ENCODE measurements around the gene MPRIP.
A peak's percentile ranks its signal among the peaks of the same experiment; 100 is the strongest.
"Not testable (repeated sequence)": the region's sequence is repeated elsewhere in the genome, so short reads cannot be mapped to it uniquely, and the experiment has no call there.

Gene MPRIP

DNA sequence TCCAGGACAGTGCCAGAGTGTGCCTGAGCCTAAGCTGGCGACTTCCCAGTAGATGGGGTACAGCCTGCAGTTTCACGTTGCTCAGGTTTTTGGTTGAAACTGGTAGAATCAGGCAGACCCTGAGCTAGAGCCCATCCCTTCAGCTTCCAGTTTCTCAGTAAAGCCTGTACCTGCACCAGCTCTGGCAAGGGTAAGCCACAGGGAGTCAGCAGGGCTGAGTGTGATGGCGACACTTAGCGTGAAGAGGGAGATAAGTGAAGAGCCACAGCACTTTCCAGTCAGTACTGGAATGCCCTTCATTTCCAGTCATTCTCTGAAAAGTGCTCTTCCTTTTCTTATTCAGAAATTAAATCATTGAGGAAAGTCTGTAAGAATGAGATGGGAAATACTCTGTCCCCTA lies 141.5 kb downstream of the MPRIP start:
- no peak for DNase-seq (ENCODE audit: low read depth)

DNA sequence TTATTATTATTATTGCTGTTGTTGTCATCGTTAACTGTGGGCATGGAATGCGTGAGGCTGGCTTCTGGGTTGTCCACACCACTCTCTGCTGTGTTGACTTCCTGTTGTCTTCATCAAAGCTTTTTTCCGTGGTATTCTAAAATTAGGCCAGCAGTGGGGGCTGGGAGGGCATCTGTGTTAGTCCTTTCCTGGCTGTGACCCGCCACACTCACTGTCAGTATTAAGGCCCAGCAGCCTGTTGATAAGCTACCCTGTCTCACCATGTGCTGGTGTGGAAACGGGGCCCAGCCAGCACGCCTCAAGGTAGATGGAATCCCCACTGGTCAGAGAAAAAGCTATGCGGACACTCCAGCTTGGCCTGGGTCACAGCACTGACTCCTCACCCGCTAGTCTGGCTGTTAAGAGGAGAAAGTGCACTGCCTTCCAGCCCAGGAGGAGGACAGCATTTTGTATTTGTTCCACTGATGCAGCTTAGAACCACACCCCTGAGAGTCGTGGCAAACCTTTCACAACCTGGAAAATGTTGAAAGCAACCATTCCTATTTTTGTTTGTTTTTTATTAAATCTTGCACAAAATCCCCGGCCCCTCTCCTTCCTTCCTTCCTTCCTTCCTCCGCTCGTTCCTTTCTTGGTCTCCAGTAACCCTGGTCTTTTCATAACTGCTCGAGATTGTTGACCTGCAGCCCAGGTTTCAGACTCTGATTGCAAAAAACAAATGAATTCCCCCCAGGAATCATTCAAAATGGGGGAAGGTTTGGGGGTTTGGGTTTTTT lies 142.9 kb downstream of the MPRIP start:
- not testable (repeated sequence) for DNase-seq (ENCODE audit: low read depth)

DNA sequence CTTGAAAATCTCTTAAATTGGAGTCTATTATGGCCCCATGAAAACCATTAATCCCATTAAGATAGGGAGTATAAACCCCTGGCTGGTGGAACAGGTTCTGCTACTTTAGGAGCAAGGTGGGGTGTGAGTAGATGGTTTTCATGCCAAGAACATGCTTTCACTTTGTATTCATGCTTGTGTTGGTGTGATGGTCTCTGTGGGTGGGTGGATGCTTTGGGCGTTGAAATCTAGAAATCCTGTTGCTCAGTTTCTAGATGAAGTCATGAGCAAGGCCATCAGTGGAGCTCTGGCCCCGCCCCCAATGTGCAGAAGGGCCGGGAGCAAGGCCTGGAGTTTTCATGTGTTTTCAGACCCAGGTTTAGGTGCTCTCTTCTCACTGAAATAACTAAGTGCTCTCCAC lies 143.8 kb downstream of the MPRIP start:
- no peak for DNase-seq (ENCODE audit: low read depth)

DNA sequence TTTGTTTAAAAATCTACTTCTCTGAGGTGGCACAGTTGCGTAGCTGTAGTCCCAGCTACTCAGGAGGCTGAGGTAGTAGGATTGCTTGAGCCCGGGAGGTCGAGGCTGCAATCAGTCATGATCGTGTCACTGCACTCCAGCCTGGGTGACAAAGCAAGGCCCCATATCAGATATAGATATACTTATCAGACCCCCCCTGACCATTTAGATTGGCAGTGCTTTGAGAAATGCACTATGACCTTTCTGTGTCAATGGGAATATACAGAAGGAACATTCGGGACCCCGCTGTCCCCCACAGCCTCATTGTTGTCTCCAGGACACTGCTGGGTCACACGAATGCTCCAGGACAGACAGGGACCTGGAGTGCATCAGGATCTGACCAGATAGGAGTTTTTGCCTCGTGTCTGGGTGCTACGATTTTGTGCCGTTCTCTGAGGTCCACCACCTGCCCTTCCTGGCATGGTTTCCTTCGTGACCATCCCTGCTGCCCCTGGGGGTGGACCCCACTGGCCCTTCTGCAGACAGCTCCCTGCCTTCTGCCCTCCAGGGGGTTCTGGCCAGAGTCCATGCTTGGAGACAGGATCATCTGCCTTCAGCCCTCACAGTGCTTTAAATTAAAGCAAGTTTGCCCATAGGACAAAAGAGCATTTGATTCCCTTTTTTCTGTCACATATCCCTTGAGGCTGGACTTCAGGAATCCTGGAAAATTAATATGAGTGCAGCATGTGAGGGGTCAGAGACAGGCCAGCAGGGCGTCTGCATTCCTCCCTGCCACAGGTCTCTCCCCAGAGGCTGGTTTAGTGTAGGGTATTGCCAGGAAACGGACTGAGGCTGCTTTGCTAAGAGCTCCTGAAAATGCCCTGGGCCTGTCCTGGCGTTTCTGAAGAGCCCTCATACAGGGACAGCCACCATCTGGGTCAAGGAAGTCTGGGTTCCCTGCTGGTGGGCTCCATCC lies 144.6 kb downstream of the MPRIP start:
- DNase-seq (ENCODE audit: low read depth) = no peak

DNA sequence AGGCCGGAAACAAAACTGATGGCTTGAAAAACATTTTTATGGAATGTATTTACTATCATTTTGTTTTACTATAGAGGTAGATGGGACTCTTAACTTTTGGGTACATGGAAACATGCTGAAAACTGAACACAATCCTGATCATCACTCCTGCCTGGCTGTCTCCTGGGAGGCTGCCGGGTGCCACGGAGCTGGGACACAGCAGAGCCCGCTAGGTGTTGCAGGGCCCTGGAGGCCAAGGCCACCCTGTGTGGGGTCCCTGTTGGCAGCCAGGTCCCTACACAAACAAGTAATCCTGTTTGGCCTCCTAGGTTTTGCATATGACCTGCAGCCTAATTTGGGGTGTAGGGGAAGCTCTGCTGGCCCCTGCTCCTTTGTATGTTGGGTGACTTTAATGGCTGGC lies 146.3 kb downstream of the MPRIP start:
- no peak for DNase-seq (ENCODE audit: low read depth)

DNA sequence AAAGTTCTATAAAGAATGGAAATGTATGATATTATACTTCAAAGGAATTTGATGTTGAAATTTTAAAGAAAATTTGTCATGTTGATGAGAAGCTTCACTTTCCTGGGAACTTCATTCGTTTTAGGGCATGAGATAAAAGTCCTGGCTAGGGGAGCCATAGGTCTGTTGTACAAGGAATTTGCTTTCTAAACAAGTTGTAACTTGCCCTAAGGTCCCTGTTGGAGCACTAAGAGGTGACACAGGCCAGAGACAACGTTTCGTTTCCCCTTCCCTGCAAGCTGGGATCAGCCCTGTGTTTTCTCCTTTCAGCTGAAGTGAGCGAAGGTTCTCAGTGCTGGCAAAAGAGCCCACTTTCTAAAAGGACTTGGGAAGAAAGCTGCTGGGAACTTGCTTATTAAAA lies 147.3 kb downstream of the MPRIP start:
- DNase-seq (ENCODE audit: low read depth) = no peak

DNA sequence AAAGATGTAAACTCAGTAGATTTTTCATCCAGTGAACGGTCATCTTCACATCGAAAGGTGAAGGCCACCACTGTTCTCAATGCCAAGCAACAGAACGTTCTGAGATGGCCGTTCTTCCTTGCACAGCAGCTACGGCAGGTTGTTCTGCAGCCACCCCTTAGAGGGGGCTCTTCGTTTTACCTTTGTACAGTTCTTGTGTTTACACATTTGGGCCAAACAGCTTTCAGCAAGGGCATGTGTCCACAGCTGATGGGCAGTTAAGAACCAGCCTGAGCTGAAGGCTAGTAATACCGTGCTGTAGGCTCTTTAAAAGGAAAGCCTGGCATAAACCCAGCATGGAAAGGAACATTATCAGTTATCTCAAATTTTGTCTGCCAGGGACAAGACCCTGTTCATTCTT lies 147.9 kb downstream of the MPRIP start:
- no peak for DNase-seq (ENCODE audit: low read depth)

DNA sequence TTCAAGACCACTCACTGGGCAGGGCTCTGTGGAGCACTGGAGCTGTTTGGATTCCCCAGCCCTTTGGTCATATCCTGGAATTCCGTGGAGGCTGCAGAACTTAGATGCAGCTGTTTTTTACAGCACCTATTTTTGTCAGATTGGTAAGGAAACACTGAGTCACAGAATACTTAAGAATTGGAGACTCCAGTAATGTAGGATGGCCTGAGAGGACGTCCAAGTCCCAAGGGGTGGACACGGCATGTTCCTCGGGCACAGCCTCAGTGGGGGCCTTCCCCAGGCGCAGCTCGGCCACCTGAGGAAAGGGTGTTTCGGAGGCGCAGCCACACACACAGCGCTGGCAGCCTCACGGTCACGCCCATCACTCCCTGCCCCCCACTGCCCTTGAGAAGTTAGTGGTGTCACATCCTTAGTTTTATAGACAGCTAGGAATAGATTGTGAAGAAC lies 149.1 kb downstream of the MPRIP start:
- DNase-seq (ENCODE audit: low read depth) = peak; percentile 55

DNA sequence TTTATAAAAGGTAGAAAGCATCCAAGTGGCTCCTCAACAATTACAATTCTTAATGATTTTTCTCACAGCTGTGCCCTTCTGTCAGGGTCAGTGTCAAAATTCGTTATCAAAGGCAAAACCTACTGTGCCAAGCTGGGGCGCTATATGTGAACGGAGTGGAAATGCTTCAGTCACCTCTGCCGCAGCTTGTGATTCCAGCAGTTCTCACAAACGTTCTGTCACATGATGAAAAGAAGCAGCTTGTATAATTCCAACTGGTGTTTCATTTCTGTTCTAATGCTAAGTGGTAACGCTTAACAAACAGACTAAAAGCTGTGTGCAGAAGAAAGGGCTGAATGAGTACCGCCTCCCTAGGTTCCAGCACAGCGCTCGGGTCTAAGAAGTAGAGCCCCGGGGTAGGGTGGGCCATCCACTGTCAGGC lies 149.7 kb downstream of the MPRIP start:
- no peak for DNase-seq (ENCODE audit: low read depth)

DNA sequence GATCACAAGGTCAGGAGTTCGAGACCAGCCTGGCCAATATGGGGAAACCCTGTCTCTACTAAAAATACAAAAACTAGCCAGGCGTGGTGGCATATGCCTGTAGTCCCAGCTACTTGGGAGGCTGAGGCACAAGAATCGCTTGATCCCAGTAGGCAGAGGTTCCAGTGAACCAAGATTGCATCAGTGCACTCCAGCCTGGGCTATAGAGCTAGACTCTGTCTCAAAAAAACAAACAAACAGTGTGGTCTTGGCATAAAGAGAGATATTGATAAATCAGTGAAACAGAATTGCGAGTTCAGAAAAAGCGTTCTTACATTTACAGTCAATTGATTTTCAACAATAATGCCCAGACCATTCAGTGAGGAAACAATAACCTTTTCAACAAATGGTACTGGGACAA lies 153.2 kb downstream of the MPRIP start:
- DNase-seq (ENCODE audit: low read depth) = not testable (repeated sequence)

DNA sequence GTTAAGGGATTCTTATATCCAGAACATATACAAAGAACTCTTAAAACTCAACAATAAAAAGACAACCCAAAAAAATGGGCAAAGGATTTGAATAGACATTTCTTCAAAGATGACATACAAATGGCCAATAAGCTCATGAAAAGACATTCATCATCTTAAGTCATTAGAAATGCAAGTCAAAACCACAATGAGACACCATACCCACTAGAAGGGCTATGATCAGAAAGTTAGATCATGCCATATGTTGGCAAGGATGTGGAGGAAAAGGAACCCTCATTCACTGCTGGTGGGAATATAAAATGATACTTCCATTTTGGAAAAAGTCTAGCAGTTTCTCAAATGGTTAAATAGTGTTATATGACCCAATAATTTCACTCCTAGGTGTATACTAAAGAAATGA lies 154.5 kb downstream of the MPRIP start:
- no peak for DNase-seq (ENCODE audit: low read depth)

DNA sequence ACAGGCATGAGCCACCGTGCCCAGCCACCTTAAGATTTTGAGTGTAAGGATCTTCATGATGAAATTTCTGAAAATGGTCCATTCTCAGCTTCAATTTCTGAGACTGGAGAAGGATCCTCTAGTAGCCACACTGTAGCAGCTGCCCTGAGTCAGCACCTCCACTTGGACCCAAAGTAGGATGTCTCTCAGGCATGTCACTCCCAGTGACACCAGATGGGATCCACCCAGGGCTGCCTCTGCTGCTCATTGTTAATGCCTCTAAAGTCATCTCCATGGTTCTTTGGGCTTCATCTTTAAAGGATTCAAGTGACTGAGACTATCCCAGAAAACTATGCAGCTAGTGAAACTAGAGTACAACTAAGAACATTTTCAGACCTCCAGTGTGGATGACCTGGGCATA lies 156.0 kb downstream of the MPRIP start:
- DNase-seq (ENCODE audit: low read depth) = no peak

DNA sequence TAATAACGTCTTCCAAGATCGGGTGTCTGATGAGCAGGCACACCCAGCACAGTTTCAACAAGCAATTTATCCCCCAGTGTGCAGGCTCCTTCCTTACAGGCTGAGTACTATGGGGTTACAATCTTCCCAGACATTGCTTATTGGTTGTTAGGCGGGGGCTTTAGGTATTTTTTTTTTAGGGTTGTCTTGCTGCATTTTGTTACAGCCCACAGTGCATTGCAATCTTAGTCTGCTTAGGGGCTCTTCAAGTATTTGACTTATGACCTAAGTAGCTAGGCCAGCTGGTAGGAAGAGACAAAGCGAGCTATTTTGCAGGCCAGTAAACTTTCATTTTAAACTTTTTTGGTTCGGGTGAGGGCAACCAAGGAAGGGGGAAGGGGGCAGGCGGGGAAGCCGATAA lies 158.1 kb downstream of the MPRIP start:
- no peak for DNase-seq (ENCODE audit: low read depth)

DNA sequence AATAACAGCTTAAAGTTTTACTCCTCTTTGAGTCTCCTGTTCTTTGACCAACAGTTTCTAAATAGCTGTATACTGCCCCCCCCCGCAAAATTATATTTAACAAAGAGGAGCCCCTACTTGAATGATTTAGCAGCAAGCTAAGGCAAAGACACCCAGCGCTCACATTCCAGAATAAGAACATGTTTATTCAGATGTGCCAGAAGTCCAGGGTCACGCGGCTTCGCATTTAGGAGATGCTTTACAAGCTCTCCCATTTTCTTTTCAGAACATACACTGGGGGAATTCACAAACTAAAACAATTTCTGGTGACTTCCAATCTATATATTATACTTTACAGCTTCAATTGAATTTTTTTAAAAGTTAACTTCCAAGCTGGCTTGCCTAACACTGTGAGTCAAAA lies 158.6 kb downstream of the MPRIP start:
- DNase-seq (ENCODE audit: low read depth) = no peak

DNA sequence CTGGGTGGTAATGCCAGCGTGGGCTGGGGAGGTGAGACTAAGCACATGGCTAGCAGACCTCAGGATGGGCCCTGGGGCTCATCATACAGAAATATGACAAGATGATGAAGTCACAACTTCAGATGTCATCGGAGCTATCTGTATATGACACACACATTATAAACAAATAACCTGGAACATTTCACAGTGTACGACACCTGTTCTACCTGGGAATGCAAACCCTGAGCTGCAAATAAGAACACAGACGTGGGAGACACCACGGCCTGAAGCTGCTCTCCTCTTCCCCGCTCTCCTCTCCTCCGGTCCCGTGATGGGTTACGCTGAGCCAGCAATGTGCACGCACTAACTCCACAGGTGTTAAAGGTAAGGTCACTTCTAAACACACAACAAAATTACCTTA lies 159.0 kb downstream of the MPRIP start:
- no peak for DNase-seq (ENCODE audit: low read depth)

DNA sequence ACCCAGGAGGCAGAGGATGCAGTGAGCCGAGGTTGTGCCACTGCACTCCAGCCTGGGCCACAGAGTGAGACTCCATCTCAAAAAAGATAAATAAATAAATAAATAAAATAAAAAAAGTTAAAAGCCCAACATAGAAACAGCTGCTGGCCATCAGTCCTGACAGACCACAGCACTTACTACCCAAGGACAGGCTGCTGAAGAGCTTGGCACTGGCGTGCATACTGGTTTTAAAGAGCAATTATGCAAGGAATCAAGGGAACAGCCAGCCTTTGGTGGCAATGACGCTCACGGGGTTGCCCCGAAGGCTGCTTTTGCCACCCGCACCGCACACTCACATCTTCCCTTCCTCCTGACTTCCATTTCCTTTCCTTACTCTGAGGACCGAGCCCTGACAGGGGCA lies 159.7 kb downstream of the MPRIP start:
- DNase-seq (ENCODE audit: low read depth) = no peak

DNA sequence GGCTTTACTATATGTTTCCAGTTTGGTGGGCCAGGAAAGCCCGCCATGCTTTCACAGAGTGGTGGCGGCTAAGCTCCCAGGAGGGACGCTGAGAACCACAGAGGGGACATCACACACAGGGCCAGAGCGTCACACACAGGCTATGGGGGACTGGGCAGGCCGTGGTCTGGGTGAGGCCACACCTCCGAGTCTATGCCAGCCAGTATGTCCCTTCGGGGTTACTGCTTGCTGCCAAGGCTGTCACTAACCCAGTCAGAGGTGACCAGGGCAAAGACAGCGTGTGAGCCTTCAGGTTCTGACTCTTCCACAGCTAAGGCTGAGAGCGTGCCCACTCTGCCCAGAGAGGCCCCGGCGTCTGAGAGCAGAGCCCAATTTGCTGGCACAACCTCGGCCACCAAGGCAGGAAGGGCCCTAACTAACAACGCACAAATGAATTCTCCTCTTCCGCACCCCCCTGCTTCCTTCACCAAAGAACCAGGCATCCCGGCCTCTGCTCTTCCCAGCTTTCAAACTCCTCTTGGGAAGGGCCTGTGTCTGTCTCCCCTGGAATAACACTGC lies 161.0 kb downstream of the MPRIP start:
- no peak for DNase-seq (ENCODE audit: low read depth)

DNA sequence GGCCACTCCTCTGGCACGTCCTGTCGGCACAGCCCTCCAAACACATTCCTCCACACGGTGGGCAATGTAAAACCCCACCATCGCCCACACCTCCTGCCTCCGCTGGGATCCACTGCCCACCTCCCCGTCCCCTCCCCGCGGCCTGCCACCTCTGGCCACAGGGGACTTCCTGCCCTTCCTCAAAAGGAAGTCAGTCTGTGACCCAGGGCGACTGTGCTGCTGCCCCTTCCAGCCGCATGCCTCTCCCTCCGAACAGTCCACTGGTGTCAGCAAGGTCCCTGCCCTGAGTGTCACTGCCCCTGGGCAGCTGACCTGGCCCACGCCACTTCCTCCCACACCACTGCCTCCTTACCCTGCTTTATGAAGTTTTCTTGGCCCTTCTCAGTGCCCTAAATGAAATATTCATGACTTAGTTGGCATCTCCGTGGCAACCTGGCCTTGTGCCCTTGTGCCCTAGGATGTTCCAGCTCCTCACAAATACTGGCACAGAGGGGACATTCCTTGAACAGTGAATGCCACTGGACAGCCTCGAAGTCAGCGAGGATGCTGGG lies 161.9 kb downstream of the MPRIP start:
- no peak for DNase-seq (ENCODE audit: low read depth)

DNA sequence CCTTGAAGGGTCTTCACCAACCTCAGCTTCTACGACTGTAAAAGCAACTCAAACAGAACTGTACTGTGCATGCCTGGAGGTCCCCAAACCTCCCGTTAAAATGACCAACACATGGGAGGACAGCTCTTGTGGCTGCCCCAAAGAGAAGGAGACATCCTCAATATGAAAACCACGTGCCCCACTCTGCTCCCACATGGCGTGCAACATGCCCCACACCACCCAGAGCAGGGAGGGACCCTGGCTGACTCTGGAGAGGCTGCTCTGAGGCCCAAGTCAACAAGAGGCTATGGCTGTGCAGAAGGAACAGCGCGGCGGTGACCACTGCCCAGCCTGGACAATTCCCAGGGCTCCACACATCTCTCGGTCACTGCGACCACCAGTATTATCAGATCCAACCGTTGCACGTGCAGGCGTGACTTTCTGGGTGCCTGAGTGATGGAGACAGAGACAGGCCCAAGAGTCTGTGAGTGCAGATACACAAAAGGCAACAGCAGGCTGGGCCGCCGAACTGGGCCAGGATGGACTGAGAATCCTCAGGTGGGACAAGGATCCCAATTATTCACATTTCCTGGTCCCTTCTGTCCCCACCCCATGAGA lies 162.5 kb downstream of the MPRIP start:
- no peak for DNase-seq (ENCODE audit: low read depth)

DNA sequence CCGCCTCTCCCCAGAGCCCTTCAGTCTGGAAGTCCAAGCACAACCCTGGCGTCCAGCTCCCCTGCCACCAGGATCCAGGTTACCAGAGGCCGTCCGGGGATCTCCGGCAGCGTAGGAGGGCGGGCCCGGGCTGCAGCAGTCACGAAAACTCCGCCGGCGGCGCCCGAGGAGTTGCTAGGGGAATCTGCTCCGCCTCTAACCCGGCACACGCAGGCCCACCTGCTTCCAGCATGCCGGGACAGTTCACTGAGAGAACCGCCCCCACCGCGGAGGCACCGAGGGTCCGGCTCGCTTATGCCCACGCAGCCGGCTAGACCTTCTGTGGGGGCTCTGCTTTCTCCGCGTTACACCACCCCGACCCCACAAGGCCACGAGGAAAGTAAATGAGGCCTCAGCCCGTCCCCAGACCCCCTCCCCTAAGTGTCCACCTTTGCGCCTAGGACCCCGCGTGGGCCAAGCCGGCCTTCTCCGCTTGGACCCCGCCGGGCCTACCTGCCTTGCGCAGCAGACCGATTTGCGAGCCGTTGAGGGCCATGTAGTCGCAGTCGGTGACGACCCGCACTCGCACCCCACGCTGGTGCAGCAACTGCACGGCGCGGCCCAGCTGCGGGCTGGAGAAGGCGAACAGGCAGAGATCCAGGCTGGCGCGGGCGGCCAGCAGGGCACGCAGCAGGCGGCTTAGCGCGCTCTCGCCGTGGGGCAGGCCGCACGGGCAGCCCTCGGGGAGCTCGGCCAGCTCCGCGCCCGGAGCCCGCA lies 163.3 kb downstream of the MPRIP start:
- DNase-seq (ENCODE audit: low read depth) = peak; percentile 42

Data from HS-27A (cell line).